ENCODE measurements around the gene PAX3.

- TF ChIP-seq CTCF (conservative IDR thresholded peaks at IDR 0.05) (no peak), EZH2 (IDR thresholded peaks at IDR 0.05; ENCODE audit: low read depth) (no peak)
Observed at GRCh38 chr2:222290401-222290735, 8.4 kb downstream of the PAX3 start.
